ENCODE results near the gene MBOAT2.

DNA sequence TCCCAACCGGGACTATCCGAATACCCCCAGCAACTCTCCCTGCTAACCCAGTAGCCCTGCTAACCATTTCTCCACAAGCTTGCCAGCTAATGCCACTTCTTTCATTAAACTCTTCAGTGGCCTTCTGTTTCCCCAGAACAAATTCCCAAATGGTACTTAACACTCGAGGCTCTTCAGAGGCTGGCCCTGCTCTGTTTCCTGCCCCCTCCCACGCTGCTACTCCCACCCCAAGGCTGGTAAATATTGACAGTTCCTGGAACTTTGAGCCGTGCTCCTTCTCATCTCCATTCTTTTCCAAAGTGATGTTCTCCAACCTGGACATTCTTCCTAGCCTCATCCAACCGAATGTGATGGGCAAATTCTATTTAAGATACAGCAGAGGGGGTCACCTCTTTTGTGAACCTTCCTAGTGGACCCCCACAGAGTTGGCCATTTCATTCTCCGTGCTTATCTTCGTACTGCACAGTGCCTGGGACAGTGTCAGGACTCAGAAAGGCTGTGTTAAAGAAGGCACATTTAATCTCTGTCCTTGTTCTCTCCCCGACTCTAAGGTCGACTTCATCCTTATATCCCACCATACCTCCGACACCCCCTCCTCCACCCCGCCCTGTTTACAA is 162.9 kb downstream of the MBOAT2 start:
- TF ChIP-seq, protein P1, sequence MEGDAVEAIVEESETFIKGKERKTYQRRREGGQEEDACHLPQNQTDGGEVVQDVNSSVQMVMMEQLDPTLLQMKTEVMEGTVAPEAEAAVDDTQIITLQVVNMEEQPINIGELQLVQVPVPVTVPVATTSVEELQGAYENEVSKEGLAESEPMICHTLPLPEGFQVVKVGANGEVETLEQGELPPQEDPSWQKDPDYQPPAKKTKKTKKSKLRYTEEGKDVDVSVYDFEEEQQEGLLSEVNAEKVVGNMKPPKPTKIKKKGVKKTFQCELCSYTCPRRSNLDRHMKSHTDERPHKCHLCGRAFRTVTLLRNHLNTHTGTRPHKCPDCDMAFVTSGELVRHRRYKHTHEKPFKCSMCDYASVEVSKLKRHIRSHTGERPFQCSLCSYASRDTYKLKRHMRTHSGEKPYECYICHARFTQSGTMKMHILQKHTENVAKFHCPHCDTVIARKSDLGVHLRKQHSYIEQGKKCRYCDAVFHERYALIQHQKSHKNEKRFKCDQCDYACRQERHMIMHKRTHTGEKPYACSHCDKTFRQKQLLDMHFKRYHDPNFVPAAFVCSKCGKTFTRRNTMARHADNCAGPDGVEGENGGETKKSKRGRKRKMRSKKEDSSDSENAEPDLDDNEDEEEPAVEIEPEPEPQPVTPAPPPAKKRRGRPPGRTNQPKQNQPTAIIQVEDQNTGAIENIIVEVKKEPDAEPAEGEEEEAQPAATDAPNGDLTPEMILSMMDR (IDR thresholded peaks at IDR 0.05) = no peak
- TF ChIP-seq POLR2A (IDR thresholded peaks at IDR 0.05) = no peak

All from testis (tissue), 2 donors.